ENCODE results near the gene FAM107B. TPM values are rescaled to one million over a fixed set of nuclear protein-coding genes. Genes with fewer than 3 reads are reported as not detected.

FAM107B gene
- total and polyA plus RNA-seq, 2 donors (not counting 3 experiments of a cell fraction or from before 2014, with no cell fraction given): 39.2 to 176 TPM

GRCh38 chr10:14703631-14704001, 71.1 kb downstream of the FAM107B start:
- TF ChIP-seq JUN (IDR thresholded peaks at IDR 0.05; ENCODE audit: borderline replicate concordance, insufficient read depth, insufficient read length, low read depth) (no peak), FOS (IDR thresholded peaks at IDR 0.05; ENCODE audit: borderline replicate concordance, insufficient read depth, low read length) (no peak), POLR2AphosphoS5 (IDR thresholded peaks at IDR 0.05; ENCODE audit: insufficient read depth, low read depth, low read length) (no peak), GATA2 (IDR thresholded peaks at IDR 0.05; ENCODE audit: insufficient read depth, insufficient read length, low read depth, low read length) (no peak), EZH2 (IDR thresholded peaks at IDR 0.05; ENCODE audit: borderline replicate concordance, low read depth, low read length, severe bottlenecking) (no peak), MYC (IDR thresholded peaks at IDR 0.05; ENCODE audit: low read depth, low read length) (no peak), POLR2A (IDR thresholded peaks at IDR 0.05; ENCODE audit: low read depth, low read length) (no peak)
- TF ChIP-seq, protein P1, sequence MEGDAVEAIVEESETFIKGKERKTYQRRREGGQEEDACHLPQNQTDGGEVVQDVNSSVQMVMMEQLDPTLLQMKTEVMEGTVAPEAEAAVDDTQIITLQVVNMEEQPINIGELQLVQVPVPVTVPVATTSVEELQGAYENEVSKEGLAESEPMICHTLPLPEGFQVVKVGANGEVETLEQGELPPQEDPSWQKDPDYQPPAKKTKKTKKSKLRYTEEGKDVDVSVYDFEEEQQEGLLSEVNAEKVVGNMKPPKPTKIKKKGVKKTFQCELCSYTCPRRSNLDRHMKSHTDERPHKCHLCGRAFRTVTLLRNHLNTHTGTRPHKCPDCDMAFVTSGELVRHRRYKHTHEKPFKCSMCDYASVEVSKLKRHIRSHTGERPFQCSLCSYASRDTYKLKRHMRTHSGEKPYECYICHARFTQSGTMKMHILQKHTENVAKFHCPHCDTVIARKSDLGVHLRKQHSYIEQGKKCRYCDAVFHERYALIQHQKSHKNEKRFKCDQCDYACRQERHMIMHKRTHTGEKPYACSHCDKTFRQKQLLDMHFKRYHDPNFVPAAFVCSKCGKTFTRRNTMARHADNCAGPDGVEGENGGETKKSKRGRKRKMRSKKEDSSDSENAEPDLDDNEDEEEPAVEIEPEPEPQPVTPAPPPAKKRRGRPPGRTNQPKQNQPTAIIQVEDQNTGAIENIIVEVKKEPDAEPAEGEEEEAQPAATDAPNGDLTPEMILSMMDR (IDR thresholded peaks at IDR 0.05; ENCODE audit: extremely low read depth in 1 of 2, insufficient read depth in 1 of 2, low read depth in 1 of 2, low read length in 2 of 2): no peak
- TF ChIP-seq, protein P2, sequence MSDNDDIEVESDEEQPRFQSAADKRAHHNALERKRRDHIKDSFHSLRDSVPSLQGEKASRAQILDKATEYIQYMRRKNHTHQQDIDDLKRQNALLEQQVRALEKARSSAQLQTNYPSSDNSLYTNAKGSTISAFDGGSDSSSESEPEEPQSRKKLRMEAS (IDR thresholded peaks at IDR 0.05; ENCODE audit: insufficient read depth, insufficient read length): no peak
- CTCF ChIA-PET: no interaction called here
- DNase-seq (ENCODE audit: low read depth, low spot score) (no peak), FAIRE-seq (no peak)
- Histone ChIP-seq H3K36me3 (ENCODE audit: control insufficient read depth in 2 of 2, extremely low read depth in 1 of 2, insufficient read depth in 2 of 2, low read length in 2 of 2) (no peaks in the 10 kb centered on the region), H3K4me3 (replicated peaks in 1 of 3; ENCODE audit: insufficient read depth in 1 of 3, low read depth in 1 of 3, low read length in 3 of 3) (no peak overlapping the region), H4K20me1 (replicated peaks; ENCODE audit: control insufficient read depth, extremely low read depth, insufficient read depth, low read length) (no peaks in the 10 kb centered on the region), H3K9ac (replicated peaks; ENCODE audit: extremely low read depth, insufficient read depth, low read length) (no peak overlapping the region), H2AFZ (ENCODE audit: low read depth, low read length) (no peak overlapping the region), H3K9me3 (replicated peaks; ENCODE audit: control insufficient read depth, insufficient read depth, low read length) (no peaks in the 10 kb centered on the region), H3K4me1 (ENCODE audit: control insufficient read depth, extremely low read depth, insufficient read depth, low read length) (no peaks in the 10 kb centered on the region), H3K27me3 (ENCODE audit: control insufficient read depth in 2 of 2, insufficient read depth in 2 of 2, low read length in 2 of 2) (peaks cover 2 to 4% of the 10 kb centered on the region in 2 experiments), H3K4me2 (ENCODE audit: insufficient read depth, low read length) (no peak overlapping the region), H3K9me1 (replicated peaks; ENCODE audit: control insufficient read depth, extremely low read depth, insufficient read depth, low read length) (no peaks in the 10 kb centered on the region), H3K27ac (ENCODE audit: insufficient read depth, low read depth, low read length) (no peak overlapping the region), H3K79me2 (ENCODE audit: control insufficient read depth, insufficient read depth, low read length) (no peaks in the 10 kb centered on the region)
- intact Hi-C loops (cut with micrococcal nuclease): no loop called here
- POLR2A ChIA-PET: no interaction called here
- BruUV-seq (replicated peaks): no TSS peak
- dilution Hi-C loops (cut with MboI; ENCODE audit: extremely low pct_ligation_motif_present, low sequenced_read_pairs): no loop called here

Data from endothelial cell of umbilical vein (primary cell).